Thyroid gland (tissue), 4 donors: ENCODE measurements around the gene ROPN1L. TPM values are rescaled to one million over a fixed set of nuclear protein-coding genes. Genes with fewer than 3 reads are reported as not detected.

Experiments
- DNase-seq, 2 donors: peaks; one replicate each; pipeline ENCODE4 v3.0.0-alpha.2; 2019
- H3K27ac ChIP-seq, 3 donors: fragments of 200-600 bp; sonication (generic); 1 replicate in 2 of 3; 2 replicates in 1 of 3; pipeline ENCODE4 v1.5.1; 2016 to 2019; ENCODE audit warnings: mild to moderate bottlenecking in 1 of 3, moderate library complexity in 1 of 3
- H3K27me3 ChIP-seq: fragments of 200-600 bp; sonication (generic); one replicate; pipeline ENCODE4 v1.5.1; 2019
- H3K36me3 ChIP-seq, 2 donors: fragments of 200-600 bp; sonication (generic); one replicate each; pipeline ENCODE4 v1.5.1; 2016 to 2019
- H3K4me1 ChIP-seq, 2 donors: fragments of 200-600 bp; sonication (generic); one replicate each; pipeline ENCODE4 v1.5.1; 2017 to 2019
- H3K4me3 ChIP-seq, 3 donors: fragments of 200-600 bp; sonication (generic); replicated peaks in 1 of 3; 1 replicate in 2 of 3; 2 replicates in 1 of 3; pipeline ENCODE4 v1.5.1; 2016; ENCODE audit warnings: mild to moderate bottlenecking in 1 of 3
- H3K9me3 ChIP-seq: fragments of 200-600 bp; sonication (generic); one replicate; pipeline ENCODE4 v1.5.1; 2017
- POLR2A ChIP-seq, 2 donors: fragments of 450-650 bp; IDR thresholded peaks; one replicate each; pipeline ENCODE4 v1.6.1; 2017; ENCODE audit warnings: antibody characterized with exemption in 2 of 2, mild to moderate bottlenecking in 2 of 2, moderate library complexity in 1 of 2
- WGBS, 2 donors: methylation state at CpG; one replicate each; pipeline ENCODE4 v1.1.5; 2017; 5-methylcytosine and 5-hydroxymethylcytosine counted together
- intact Hi-C: fragments of 100-400 bp; cut with DNase I; formaldehyde crosslinking; loops from one replicate; pipeline ENCODE4 v1.15.1; 2023
- total RNA-seq, 4 donors: library from RNA; depleted of rRNA; stranded (reverse); fragments of >200 nt; gene quantifications; one replicate each; pipeline ENCODE4 v1.2.3, GENCODE V29; 2016
- TF ChIP-seq, protein P1 (sequence below), 6 experiments: fragments of 200-600 bp in 3 of 6; fragments of 450-650 bp in 3 of 6; sonication (generic) in 3 of 6; IDR thresholded peaks; one replicate each; pipeline ENCODE4 v1.5.1; 2016 to 2019; ENCODE audit warnings: antibody characterized with exemption in 6 of 6, mild to moderate bottlenecking in 2 of 6, inconsistent platforms in 1 of 6, moderate library complexity in 1 of 6

The ROPN1L gene
- total RNA-seq, 4 donors from 2014 or later, result 2.0 to 3.0 (median 2.1) TPM; not detected in 1

DNA sequence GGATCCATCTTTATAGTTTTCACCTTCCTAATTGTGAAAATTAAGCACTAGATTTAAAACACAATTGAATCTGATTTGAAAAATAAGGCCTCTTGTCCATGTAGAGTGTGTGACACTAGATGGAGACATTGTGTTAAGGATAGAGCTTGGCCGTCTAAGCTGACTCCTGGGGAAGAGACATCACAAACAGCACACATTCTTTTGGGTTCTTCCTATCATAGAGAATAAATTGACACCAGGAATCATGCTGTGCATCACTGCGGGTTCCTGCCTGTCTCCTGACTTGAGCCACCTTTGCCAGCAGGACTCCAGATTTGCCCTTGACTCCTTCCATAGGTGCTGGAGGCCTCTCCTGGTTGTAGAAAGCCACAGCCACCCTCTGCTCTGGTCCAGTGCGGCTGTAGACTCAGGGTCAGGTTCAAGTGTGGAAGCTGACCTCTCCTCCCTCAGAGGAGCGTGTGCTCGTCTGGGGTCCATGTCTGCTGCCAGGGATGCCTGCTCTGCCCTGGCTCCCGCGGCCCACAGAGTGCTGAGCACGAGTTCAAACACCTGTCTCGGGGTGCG, 11.2 kb downstream of the ROPN1L start:
- no peak for TF ChIP-seq POLR2A (IDR thresholded peaks at IDR 0.05)
- TF ChIP-seq, protein P1, sequence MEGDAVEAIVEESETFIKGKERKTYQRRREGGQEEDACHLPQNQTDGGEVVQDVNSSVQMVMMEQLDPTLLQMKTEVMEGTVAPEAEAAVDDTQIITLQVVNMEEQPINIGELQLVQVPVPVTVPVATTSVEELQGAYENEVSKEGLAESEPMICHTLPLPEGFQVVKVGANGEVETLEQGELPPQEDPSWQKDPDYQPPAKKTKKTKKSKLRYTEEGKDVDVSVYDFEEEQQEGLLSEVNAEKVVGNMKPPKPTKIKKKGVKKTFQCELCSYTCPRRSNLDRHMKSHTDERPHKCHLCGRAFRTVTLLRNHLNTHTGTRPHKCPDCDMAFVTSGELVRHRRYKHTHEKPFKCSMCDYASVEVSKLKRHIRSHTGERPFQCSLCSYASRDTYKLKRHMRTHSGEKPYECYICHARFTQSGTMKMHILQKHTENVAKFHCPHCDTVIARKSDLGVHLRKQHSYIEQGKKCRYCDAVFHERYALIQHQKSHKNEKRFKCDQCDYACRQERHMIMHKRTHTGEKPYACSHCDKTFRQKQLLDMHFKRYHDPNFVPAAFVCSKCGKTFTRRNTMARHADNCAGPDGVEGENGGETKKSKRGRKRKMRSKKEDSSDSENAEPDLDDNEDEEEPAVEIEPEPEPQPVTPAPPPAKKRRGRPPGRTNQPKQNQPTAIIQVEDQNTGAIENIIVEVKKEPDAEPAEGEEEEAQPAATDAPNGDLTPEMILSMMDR (IDR thresholded peaks at IDR 0.05), result peak; percentile 12 to 96 (median 70)
- intact Hi-C loops, result loop anchor here (5.0 kb wide), 1 partner anchor 174 kb away; no protein-coding TSS in a partner anchor
- H3K9me3 ChIP-seq, result no peaks in the 10 kb centered on the region
- peak in 1 of 2 donors; percentile 20 for DNase-seq
- H3K36me3 ChIP-seq, result no peaks in the 10 kb centered on the region
- no peak overlapping the region for H3K27ac ChIP-seq
- no peaks in the 10 kb centered on the region for H3K27me3 ChIP-seq
- no peak overlapping the region for H3K4me3 ChIP-seq
- WGBS, 2 donors, result 63 to 69% methylated on average over 6 to 8 of the region's 10 CpGs
- H3K4me1 ChIP-seq, result peaks cover 0 to 21% of the 10 kb centered on the region in 2 donors

DNA sequence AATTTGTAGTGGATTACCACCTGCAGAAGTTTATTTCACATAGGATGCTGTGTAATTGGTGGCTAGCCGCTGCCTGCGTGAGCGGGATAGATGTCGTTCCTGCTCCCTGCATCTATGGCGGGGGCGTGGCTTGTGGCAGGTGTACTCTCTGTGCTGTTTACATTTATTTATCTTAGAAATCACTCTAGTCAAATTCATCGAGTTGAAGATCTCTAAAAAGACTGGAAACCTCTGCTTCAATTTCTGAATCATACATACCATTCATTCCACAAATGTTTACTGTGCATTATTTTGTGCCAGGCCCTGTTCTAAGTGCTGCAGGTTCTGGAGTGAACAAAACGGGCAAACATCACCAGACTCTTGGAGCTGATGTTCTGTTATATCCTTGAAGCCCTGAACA, 11.9 kb downstream of the ROPN1L start:
- 85 to 86% methylated on average over 8 of the region's 8 CpGs for WGBS, 2 donors
- H3K27me3 ChIP-seq, result no peaks in the 10 kb centered on the region
- TF ChIP-seq, protein P1 (IDR thresholded peaks at IDR 0.05), result no peak
- TF ChIP-seq POLR2A (IDR thresholded peaks at IDR 0.05), result no peak
- no peak overlapping the region for H3K4me3 ChIP-seq
- H3K9me3 ChIP-seq, result no peaks in the 10 kb centered on the region
- no peak for DNase-seq
- H3K4me1 ChIP-seq, result peaks cover 0 to 21% of the 10 kb centered on the region in 2 donors
- H3K27ac ChIP-seq, result no peak overlapping the region
- H3K36me3 ChIP-seq, result no peaks in the 10 kb centered on the region
- intact Hi-C loops, result loop anchor here (5.0 kb wide), 1 partner anchor 174 kb away; no protein-coding TSS in a partner anchor

DNA sequence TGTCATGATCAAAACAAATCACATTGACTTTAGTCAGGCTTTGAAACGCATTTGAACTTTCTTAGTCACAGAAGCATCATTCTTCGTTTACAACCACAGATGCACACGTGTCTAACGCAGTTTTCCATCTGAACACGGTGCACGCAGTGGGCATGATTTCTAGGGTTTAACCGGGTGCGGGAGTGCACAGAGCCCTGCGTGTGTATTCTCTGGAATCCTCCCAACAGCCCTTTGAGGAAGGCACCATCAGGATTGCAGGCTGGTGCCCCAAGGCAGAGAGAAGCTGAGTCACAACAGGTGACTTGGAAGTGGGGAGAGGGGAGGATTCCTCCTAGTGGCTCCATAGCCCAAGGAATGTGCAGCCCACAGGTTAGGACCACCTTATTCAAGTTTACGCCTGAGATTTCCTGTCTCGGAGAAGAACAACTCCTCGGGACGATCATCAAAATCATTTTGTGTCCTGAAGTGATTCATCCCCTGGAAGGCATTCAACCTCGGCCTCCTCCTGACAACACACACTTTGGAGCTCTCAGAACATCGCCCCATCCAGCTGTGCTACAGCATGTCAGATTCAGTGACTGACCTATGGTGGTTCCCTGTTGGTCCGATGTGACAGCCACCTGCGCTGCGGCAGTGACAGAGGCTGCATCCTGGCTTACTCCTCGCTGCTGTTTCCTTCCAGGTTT, 13.1 kb downstream of the ROPN1L start:
- Histone ChIP-seq H3K36me3 (no peaks in the 10 kb centered on the region), H3K4me3 (no peak overlapping the region), H3K4me1 (peaks cover 0 to 21% of the 10 kb centered on the region in 2 donors), H3K27me3 (no peaks in the 10 kb centered on the region), H3K27ac (no peak overlapping the region), H3K9me3 (no peaks in the 10 kb centered on the region)
- intact Hi-C loops, result loop anchor here (5.0 kb wide), 1 partner anchor 173 kb away; no protein-coding TSS in a partner anchor
- 92% methylated on average over 19 of the region's 19 CpGs for WGBS, 2 donors
- DNase-seq, result no peak
- no peak for TF ChIP-seq POLR2A (IDR thresholded peaks at IDR 0.05)
- TF ChIP-seq, protein P1 (IDR thresholded peaks at IDR 0.05), result no peak

GRCh38 chr5:10455277-10455670, 13.6 kb downstream of the ROPN1L start:
- TF ChIP-seq, protein P1 (IDR thresholded peaks at IDR 0.05), result no peak
- TF ChIP-seq POLR2A (IDR thresholded peaks at IDR 0.05), result no peak
- no peaks in the 10 kb centered on the region for H3K27me3 ChIP-seq
- no peak overlapping the region for H3K4me3 ChIP-seq
- 80 to 89% methylated on average over 13 to 14 of the region's 14 CpGs for WGBS, 2 donors
- intact Hi-C loops, result no loop called here
- DNase-seq, result no peak
- H3K27ac ChIP-seq, result no peak overlapping the region
- H3K9me3 ChIP-seq, result no peaks in the 10 kb centered on the region
- no peaks in the 10 kb centered on the region for H3K36me3 ChIP-seq
- peaks cover 0 to 21% of the 10 kb centered on the region in 2 donors for H3K4me1 ChIP-seq
